ENCODE data around the gene FADS3.
A peak's percentile ranks its signal among the peaks of the same experiment; 100 is the strongest.

The FADS3 gene

DNA sequence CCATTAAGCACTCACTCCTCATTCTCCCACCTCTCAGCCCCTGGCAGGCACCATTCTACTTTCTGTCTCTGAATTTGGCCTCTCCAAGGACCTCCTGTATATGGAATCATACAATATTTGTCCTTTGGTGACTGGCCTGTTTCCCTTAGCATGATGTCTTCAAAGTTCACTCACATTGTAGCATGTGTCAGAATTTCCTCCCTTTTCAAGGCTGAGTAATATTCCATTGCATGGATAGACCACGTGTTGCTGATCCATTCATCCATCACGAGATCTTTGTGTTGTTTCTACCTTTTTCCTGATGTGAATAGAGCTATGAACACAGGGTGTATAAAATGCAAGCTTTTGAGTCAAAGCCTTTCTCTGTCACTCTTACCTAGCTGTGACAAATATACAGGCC is 51.6 kb downstream of the FADS3 start:
- DNase-seq (ENCODE audit: low read depth in 2 of 3, low spot score in 2 of 3): no peak

DNA sequence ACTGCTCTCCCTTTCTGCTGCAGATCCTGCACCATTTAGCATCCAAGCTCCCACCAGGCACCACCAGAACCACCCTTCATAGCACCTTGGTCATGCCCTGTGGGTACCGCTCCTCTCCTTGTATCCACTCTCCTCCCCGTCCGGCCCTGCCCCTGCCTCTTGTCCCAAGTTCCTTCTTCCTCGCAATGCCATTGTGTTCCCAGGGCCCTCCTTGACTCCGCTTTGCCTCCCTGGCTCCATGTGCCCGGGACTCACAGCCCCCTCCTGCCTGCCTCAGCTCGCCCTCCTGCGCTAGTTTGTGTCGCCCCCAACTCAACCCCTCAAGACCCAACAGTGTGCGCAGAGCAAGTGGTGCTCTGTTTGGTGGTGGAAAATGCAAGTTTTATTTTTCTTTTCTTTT is 52.4 kb downstream of the FADS3 start:
- DNase-seq (ENCODE audit: low read depth in 2 of 3, low spot score in 2 of 3): no peak

DNA sequence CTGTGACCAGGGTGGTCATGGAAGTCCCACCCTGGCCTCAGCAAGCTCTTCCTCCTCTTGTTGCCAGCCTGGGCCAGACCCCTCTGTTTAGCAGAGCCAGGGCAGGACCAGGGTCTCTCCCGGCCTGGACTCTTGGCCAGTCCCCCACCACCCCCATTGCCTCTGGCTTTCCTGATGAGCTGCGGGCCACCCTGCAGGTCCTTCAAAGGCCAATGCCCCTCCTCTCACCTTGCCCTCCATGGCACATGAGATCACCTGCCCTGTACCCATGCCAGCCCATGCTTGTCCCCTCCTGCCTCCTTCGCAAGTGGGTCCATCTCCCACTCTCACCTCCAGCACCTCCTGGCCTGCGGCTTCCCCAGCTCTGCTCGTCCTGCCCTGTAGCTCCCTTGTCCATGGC is 52.8 kb downstream of the FADS3 start:
- DNase-seq (ENCODE audit: low read depth in 2 of 3, low spot score in 2 of 3): no peak

DNA sequence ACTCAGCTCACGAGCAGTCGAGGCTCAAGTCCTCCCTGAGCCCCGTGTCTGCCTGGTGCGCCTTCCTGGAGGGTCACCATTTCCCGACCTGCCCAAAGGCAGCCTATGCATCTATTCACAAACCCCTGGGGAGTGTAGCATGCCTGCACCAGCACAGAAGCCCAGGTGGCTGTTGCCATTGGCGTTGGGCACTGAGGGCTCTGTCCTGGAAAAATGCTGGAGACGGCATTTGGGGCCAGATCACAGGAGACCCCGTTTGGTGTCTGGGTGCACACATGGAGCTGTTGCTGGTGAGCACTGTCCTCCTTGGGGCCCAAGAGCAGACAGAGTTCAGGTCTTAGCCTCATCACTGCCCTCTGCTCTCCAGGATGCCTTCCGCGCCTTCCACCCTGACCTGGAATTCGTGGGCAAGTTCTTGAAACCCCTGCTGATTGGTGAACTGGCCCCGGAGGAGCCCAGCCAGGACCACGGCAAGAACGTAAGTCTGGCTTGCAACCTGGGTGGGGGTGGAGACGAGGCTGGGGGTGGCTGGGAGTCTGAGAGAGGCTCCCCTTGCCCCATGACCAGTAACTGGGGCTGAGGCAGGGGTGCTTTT is 53.8 kb downstream of the FADS3 start:
- DNase-seq (ENCODE audit: low read depth in 2 of 3, low spot score in 2 of 3): no peak

DNA sequence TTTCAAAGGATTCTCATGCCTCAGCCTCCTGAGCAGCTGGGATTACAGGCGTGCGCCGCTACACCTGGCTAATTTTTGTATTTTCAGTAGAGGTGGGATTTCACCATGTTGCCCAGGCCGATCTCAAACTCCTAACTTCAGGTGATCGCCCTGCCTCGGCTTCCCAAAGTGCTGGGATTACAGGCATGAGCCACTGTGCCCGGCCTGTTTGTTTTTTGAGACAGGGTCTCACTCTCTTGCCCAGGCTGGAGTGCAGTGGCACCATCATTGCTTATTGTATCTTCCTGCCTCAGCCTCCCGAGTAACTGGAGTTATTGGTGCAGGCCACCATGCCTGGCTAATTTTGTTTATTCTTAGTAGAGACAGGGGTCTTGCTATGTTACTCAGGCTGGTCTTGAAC is 55.2 kb downstream of the FADS3 start:
- no peak for DNase-seq (ENCODE audit: low read depth in 2 of 3, low spot score in 2 of 3)

DNA sequence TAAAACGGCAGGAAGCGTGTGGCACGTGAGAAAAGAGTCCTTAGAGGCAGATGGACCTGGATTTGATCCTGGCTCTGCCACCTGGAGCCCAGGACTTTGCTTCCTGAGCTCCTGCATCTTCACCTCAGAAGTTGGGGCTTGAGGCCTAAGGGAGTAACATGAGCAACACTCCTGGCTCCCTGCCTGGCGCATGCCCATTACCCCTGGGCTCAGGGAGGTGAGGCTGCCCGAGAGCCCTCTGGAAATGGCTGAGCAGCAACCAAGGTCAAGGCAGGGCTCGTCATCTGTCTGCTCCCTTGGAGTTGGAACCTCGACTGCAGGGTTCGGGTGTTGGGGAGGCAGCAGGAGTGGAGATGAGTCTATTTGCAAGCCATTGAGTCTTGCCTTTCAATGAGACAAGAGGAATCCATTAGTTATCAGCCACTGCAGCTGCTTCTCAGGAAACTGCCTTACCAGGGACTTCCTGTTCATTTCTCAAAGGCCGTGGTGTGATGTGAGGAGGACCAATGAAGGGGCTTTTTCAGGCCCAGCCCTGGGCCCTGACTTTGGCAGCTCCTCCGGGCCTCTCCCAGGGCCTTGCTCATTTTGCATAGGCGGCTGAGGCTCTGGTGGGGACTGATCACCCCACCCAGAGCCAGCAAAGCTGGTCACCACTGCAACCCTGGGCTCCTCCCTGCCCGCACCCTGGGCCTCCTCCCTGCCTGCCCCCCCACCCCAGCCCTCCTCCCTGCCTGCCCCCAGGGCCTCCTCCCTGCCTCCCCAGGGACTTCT is 56.9 kb downstream of the FADS3 start:
- DNase-seq (ENCODE audit: low read depth in 2 of 3, low spot score in 2 of 3): peak in 2 of 3 experiments; percentile 11 to 40

DNA sequence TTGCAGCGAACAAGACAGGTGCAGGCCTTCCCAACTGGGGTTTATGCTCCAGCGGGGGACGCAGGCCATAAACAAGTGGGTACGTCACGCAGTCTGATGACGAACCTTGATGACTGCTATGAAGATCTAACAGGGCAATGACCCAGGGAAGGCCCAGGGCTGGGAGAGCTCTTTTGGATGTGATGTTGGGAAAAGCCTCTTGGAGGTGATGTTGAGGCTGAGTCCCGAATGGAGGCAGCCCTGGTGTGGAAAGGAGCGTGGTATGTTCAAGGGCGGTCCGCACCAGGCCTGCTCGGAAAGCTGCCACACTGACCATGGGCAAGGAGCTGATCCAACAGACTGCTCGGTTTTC is 57.4 kb downstream of the FADS3 start:
- no peak for DNase-seq (ENCODE audit: low read depth in 2 of 3, low spot score in 2 of 3)

DNA sequence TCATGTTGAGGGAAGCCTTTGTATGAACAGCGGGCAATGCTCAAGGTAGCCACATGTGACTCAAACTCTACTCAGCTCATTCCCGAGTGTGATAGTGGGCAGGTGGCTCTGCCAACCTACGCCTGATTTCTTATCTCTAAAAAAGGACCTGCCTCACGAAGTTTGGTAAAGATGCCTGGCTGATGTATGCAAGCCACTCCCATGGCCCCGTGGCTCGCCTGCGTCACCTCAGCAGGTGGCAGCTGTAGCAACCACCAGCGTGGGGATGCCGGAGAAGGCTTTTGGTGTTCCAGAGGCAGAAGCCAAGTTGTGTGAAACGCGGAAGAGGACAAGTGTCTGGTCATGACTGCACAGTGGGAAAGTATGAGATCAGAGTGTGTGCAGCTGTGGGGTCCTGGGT is 57.9 kb downstream of the FADS3 start:
- no peak for DNase-seq (ENCODE audit: low read depth in 2 of 3, low spot score in 2 of 3)

DNA sequence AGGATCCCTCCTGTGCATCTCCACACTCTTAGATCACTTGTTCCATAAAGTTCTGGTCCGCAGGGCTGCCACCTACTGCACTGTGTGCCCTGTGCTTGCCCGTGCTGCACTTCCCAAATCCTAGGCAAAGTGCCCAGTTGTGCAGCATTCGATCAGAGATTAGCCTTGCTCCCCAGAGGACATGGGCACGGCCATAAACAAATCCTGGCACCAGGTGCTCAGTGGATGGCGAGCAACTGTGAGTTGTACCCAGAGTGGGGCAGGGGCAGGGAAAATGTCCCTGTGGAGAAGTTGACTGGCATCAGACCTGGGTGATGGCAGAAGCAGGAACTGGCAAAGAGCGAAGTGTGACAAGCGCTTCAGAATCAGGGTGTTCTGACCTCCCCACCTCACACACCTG is 58.6 kb downstream of the FADS3 start:
- no peak for DNase-seq (ENCODE audit: low read depth in 2 of 3, low spot score in 2 of 3)

DNA sequence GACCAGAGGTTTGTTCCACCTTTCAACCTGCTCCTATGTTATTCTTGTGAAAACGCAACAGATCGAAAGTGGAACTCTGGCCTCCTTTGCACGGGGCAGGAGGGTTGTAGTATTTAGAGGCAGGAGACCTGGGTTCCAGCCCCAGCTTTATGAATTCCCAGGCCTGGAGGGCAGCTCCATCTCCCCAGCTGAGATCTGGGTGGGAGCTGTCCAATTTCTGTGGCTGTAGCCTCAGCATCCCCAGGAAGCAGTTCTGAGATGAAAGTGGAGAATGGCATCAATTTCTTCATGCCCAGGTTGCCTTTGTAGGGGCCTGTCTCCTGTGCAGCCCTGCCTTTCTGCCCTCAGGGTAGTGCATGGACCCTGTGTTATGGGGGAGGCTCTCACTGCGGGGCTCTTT is 59.1 kb downstream of the FADS3 start:
- DNase-seq (ENCODE audit: low read depth in 2 of 3, low spot score in 2 of 3): no peak

DNA sequence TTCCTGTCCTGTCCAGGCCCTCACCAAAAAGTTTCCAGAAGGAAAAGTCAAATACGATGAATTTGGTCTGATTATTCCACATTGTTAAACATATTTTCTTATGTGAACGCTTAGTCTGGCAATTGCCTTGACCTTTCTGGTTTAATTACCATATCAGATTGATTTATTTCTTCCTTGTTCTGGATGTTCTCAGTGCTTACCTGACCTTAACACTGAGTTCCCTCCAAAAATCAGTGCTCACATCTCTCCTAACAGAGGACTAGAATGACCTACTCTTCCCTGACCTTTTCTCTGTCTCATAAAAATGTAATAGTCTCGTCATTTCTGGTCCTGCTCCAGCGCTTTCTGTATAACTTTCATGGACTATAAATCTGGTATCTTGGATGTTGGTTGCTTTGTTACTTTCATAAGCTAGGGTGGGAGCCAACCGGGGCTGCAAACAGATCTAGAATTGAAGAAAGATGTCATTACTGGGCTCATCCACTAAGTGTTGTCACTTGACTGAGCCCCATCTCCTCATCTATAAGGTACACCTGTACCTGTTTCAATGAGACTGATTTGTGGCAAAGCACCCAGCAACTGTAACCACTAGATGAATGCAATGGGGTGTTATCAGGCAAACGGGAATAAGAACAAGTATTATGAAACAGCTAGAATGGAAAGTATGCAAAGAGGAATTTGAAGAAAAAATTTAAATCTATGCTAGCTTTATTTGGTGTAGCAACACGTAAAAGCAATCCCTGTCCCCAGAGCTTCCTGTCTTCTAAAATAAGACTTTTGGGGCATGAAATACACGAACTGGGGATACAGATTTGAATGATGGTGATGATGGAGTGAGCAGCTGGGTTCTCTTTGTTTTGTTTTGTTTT is 60.9 kb downstream of the FADS3 start:
- no peak for DNase-seq (ENCODE audit: low read depth in 2 of 3, low spot score in 2 of 3)

DNA sequence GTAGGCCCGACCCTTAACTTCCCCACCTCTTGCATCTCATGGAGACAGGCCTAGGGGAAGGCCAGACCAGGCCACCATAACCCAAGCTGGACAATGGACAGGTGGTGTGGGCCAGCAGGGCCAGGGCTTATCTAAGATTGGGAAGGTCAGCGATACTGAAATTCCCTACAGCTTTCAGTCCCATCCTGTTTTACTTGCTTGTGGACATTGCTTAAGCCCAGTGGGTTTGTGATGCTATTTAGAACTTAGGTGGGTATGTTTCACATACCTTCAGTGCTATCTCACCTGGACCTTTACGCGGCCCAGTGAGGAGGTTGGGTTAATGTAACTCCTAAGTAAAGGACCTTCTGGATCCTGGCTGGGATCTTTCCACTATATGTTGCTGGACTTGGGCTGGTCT is 61.5 kb downstream of the FADS3 start:
- no peak for DNase-seq (ENCODE audit: low read depth in 2 of 3, low spot score in 2 of 3)

DNA sequence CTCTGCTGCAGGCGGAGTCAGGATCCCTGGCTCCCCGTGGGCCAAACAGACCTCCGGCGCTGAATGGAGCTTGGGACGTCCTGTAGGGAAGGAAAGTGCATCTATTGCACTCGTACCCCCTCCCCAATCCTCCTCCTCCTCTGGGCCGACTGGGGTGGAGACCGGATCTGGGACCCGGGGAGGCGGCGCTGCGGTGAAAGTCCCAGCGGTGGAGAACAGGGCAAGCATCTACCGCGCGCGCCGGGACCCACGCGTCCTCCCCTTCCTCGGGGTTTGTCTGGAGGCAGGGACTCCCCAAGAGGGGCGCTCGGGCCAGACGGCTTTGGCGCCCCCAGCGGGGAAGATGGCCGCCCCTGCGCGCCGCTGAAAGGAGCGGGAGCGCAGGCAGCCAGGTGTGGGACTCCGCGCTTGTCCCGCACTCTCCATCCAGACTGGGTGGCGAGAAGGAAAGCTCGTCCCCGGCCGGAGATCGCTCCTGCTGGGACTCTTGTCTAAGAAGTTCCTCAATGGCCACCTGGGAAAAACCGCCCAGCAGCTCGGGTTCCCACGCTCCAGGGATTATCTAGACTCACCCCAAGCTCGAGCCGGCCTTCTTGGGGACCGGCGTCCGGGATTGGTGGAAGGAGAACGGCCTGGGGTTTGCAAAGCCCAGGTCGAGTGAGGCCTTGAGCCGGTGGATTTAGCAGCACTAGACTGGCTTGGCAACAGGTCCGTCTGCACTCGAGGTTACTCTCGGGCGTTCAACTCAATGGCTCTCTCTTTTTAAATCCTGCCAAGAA is 62.5 kb downstream of the FADS3 start:
- peak in 1 of 3 experiments; percentile 18 for DNase-seq (ENCODE audit: low read depth in 2 of 3, low spot score in 2 of 3)

DNA sequence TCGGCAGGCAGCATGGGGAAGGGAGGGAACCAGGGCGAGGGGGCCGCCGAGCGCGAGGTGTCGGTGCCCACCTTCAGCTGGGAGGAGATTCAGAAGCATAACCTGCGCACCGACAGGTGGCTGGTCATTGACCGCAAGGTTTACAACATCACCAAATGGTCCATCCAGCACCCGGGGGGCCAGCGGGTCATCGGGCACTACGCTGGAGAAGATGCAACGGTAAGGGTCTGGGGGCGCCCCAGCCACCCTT is 63.0 kb downstream of the FADS3 start:
- no peak for DNase-seq (ENCODE audit: low read depth in 2 of 3, low spot score in 2 of 3)

DNA sequence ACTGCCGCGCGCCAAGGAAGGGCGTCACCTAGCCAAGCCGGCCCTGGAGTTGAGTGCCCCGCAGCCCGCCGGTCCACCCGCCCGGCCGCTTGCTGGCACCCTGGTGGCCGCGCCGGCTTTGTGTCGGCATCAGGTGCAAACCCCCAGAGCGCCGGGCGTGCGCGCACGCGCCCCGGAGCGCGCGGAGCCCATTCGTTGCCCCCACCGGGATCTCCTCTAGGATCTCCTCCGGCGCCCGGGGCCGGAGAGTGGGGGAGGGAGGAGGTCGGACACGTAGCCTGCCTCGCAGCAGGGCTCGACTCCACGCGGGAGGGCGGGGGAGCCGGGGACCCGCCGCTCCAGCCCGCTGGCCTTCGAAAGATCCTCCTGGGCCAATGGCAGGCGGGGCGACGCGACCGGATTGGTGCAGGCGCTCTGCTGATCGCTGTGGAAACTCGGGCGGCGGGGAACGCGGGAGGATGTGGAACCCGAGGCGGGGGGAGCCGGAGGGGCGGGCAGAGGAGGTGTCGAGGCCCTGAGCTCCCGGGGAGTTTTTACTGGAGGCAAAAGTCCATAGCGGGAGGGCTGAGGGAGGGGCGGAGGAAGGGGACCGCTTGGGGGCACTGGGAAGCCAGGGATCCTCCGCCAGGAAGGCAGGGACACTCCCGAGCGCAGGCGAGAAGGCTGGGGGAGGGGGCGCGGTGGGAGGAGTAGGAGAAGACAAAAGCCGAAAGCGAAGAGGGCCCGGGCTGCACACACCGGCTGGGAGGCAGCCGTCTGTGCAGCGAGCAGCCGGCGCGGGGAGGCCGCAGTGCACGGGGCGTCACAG is 63.6 kb downstream of the FADS3 start, which contains the start of gene FADS2:
Gene FADS2 (plus strand): TSS at position 730 of the 808 bp plus-strand sequence. CDS start 91 bp downstream, outside the sequence.
- DNase-seq (ENCODE audit: low read depth in 2 of 3, low spot score in 2 of 3): peak; percentile 55 to 65 (median 64)

DNA sequence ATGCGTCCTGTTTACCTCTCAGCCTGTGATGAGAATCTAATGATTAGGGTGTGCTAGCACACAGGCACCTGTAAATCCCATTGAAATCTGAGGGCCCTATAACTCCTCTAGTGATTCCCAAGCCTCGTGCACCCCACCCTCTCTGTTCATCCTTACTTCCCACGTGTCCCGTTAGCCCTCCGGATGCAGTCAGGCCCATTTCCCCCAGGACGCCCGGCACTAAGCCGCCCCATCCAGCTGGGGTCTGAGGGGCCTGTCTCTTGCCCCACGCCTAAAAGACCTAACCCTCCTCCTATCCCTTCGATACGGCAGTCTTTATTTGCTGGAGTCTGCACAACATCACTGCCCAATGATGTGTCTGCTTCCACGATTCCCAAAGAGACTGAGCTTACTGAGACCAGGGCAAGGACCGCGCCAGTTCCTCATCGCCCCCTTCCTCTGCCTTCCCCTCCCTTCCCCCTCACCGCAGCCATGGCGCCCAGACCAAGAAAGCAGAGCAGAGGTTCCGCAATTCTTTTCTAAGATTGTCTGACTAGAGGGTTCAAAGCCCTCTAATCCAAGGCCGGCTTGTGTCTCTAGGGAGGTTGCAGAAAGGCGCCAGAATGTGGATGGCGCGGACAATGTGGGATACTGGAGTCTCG is 64.3 kb downstream of the FADS3 start:
- DNase-seq (ENCODE audit: low read depth in 2 of 3, low spot score in 2 of 3): no peak

All from activated CD8-positive, alpha-beta memory T cell treated with anti-CD3 and anti-CD28 coated beads for 48 hours (primary cell).